NCI-H345 treated with DMSO at 0.1 percent for 48 hours (cell line): ENCODE data around the gene KRT16.
A peak's percentile ranks its signal among the peaks of the same experiment; 100 is the strongest.
"Not testable (repeated sequence)": the region's sequence is repeated elsewhere in the genome, so short reads cannot be mapped to it uniquely, and the experiment has no call there.

ENCODE experiments used
- DNase-seq: peaks from one replicate; lab custom pipeline; 2025; ENCODE audit not compliant: unreplicated experiment; lab: John Stamatoyannopoulos, UW

KRT16 gene

GRCh38 chr17:41628621-41629255 is 16.2 kb upstream of the KRT16 start:
- DNase-seq, result not testable (repeated sequence)

DNA sequence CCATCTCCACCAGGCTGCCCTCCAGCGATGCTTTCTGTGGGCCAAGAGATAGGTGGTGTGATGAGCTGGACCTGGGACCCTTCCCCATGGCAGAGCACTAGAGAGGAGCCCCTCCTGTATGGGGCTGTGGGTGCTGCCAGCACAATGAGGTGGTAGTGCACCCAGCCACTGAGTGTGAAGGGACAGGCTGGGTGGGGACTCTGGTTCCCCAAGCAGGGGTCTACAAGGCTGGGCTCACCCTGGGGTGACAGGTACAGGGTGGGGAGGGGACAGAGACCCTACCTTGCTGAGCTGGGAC is 15.5 kb upstream of the KRT16 start:
- DNase-seq, result not testable (repeated sequence)

GRCh38 chr17:41627316-41628072 is 14.9 kb upstream of the KRT16 start:
- no peak for DNase-seq

- DNase-seq, result not testable (repeated sequence)
Measured at GRCh38 chr17:41626914-41627295, 14.3 kb upstream of the KRT16 start.

- DNase-seq, result not testable (repeated sequence)
Measured at GRCh38 chr17:41626028-41626913, 13.7 kb upstream of the KRT16 start.

DNA sequence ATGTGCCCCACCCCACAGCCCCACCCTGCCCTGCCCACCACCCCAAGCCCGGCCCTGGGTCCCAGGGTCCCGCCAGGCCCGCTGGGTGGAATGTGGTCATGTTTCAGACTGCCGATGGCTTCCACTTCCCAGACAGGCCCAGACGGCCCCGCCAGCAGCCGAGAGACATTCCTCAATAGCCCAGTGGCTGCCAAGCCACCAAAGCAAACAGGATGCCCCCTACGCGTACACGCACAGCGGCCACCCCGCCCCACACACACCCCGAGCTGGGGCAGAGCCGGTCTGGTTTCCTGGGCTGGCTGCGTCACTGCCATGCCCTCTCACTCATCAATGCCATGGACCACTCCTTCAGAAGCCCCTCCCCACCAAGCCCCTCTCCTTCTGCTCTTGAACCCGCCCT is 13.0 kb upstream of the KRT16 start:
- no peak for DNase-seq

- DNase-seq, result peak; percentile 11
Measured at GRCh38 chr17:41624208-41625101, 11.9 kb upstream of the KRT16 start, which contains the start of gene KRT17. KRT17 (minus strand) TSS chr17:41624575; CDS start chr17:41624509, 66 bp downstream.

DNA sequence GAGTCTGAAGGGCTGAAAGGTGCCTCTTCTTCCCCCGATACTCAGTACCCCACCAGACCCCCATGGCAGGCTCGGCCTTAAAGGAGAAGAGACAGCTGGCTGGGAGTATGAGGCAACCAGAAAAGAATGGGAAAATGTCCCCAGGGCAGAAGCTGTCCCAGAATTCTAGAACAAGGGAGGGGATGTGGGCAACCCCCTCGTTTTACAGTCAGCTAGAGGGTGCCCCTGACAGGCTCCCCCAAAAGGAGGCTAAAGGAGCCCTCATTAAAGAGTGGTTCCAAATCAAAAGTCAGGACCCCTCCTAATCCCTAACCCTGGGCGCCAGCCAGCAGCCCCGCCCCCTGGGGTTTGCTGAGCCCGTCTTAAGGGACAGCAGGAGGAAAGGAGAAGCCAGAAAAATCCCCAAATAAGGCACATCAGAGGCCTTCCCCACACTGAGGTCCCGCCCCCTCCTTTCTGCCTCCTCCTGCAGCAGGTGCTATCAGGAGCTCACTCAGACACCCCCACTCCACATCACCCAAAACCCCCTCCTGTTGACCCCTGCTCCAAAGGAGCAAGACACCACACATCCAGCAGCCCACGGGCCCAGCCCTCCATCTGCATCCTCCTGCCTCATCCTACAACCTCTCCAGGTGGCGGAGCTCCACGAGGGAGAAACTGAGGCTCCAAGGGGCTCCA is 10.8 kb upstream of the KRT16 start:
- not testable (repeated sequence) for DNase-seq

DNA sequence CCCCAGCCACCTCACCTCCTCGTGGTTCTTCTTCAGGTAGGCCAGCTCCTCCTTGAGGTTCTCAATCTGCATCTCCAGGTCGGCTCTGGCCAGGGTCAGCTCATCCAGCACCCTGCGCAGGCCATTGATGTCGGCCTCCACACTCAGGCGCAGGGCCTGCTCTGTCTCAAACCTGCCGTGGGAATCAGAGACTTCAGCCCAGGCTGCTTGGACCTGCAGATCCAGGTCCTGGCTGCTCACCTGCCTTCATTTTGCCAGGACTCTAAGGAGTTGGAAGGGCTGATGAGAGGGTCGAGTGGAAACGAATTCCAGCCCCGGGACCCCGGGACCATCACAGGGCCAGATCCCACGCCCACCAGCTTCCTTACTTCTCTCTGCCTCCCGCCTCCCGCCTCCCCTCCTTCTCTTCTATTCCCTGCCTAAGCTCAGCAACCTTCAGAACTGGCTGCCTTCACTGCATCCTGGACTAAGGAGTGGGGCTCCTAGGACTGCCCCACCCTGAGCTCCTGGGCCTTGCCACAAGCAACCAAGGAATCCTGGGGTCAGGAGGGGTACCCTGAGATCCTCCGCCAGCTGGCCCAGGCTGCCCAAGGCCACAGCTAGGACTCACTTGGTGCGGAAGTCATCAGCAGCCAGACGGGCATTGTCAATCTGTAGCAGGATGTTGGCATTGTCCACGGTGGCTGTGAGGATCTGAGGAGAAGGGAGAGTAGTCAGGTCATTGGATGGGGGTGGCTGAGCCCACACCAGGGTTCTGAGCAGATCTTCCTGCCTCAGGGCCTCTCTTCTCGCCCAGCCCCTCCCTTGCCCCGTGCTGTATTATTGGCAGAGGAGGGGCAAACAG is 10.0 kb upstream of the KRT16 start:
- DNase-seq, result not testable (repeated sequence)

DNA sequence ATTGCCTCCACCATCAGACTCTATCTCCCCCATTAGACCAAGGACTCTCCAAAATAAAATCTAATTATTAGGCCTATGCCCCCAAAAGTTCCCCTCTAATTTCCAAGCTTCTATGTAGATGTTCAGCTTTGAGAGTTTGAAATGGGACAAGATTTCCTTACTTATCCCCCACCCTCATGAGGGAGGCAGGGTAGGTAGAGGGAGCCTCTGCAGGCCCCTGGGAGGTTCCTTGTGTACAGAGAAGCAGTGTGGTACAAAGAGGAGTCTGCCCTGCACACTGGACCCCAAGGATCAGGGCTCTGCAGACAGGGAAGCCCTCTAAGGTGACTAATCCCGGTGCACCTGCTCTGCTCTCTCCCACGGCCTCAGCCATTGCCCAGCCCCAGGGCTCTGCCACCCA is 9.3 kb upstream of the KRT16 start:
- no peak for DNase-seq

- DNase-seq, result not testable (repeated sequence)
Measured at GRCh38 chr17:41621435-41621817, 8.9 kb upstream of the KRT16 start.

DNA sequence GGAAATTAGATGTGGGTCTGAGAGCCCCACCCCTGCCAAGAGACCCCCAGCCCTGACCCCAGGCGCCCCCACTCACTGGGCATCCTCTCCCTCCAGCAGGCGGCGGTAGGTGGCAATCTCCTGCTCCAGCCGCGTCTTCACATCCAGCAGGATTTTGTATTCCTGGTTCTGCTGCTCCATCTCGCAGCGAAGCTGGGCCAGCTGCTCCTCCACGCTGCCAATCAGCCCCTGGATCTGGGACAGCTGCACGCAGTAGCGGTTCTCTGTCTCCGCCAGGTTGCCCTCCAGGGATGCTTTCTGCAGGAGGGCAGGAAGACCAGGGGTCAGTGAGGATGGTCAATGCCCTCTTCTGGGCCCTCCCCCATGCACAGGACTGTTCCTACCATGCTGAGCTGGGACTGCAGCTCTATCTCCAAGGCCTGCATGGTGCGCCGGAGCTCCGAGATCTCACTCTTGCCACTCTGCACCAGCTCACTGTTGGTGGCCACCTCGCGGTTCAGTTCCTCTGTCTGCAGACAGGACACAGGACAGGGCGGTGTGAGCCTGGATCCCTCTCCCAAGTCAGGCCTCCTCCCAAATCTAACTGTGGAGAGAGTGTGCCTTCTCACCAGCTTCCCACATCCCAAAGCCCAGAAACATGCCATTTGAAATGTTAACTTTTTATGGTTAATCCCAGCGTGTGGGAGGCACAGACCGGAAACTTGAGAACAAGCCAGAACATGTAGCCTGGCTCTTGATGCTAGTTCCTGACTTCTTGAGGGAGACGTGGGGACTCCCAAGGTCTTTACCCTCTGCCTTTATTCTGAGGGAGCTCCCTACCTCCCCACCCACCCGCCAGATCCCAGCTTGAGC is 8.2 kb upstream of the KRT16 start:
- no peak for DNase-seq

- DNase-seq, result not testable (repeated sequence)
Measured at GRCh38 chr17:41619927-41620582, 7.5 kb upstream of the KRT16 start.

DNA sequence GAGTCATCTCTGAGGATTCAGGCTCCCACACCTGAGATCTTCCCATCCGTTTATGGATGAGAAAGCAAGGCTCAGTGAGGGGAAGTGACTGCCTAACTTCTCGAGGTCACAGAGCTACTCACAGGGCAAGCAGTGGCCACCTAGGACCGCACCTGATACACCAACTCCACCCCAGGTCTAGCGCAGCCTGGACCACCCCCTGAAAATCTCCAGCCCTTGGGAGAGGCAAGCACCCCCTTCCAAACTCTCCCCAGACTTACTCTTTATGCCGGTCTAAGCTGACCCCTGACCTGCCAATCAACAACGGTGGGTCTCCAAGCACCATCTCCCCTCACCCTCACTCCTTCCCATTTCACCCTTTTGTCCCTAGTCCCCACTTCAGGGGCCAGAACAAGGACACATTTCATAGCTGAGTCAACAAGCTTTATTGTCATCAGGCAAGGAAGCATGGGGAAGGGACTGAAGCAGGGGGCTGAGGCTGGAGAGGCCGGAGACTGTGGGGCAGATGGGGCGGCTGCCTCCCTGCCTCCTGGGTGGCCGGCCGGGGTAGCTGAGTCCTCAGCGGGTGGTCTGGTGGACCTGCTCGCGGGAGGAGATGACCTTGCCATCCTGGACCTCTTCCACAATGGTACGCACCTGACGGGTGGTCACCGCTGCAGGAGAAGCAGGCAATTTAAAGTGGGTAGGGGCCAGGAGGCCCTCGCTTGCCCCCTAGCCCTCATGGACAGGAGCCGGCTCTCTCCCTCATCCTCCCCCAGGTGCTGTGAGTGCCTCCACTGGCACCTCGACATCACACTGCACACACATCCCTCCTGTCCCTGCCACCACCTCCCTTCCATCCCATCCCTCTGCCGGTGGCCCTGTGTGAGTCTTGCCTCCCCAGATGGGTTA is 6.7 kb upstream of the KRT16 start:
- no peak for DNase-seq

- no peak for DNase-seq
Measured at GRCh38 chr17:41618341-41619035, 5.9 kb upstream of the KRT16 start.

DNA sequence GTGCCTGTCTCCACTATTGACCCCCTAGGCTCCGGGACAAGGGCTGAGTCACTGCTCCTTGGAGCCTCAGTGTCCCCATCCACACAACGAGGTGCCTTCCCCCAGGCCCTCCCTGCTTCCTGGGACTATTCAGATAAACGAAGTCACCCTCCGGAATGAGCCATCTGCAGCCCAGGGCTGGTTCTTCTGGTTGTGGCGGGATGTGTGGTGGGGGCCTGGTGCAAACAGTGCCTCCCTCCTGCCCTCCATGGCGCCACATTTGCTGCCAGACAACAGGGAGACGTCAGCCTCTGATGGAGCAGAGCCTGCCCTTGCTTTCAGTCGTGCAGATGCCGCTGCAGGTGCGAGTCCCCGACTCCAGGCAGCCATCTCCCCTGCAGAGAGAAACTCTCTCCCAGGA is 5.1 kb upstream of the KRT16 start:
- no peak for DNase-seq
